ENCODE data around the gene MTFP1. TPM values are rescaled to one million over a fixed set of nuclear protein-coding genes. Genes with fewer than 3 reads are reported as not detected.
"Not testable (repeated sequence)": the region's sequence is repeated elsewhere in the genome, so short reads cannot be mapped to it uniquely, and the experiment has no call there.

Gene MTFP1
- total RNA-seq, 1 experiment from 2014 or later = 46.2 TPM

GRCh38 chr22:30396871-30397655 lies 28.5 kb upstream of the MTFP1 start, which contains the start of gene SEC14L2:
Gene SEC14L2 (plus strand): TSS chr22:30397018. CDS start chr22:30397117, 99 bp downstream.
- Histone ChIP-seq H3K27ac (no peak within 1 kb of the TSS), H3K4me3 (peak within 1 kb of the TSS; percentile 55), H3K9me3 (replicated peaks) (no peaks in the 10 kb centered on the region), H3K36me3 (no peaks in the 10 kb centered on the region), H3K27me3 (replicated peaks) (no peaks in the 10 kb centered on the region), H3K4me1 (replicated peaks) (peaks cover 15% of the 10 kb centered on the region)
- DNase-seq (ENCODE audit: low read depth in 1 of 2, low spot score in 2 of 2) = peak; percentile 52 to 66

- no peak for DNase-seq (ENCODE audit: low read depth in 1 of 2, low spot score in 2 of 2)
- peak overlapping the region; percentile 55 for H3K4me3 ChIP-seq
- no peak overlapping the region for H3K27ac ChIP-seq
- peaks cover under 1% of the 10 kb centered on the region for H3K36me3 ChIP-seq
- no peaks in the 10 kb centered on the region for H3K27me3 ChIP-seq (replicated peaks)
- H3K4me1 ChIP-seq (replicated peaks) = peaks cover 15% of the 10 kb centered on the region
- H3K9me3 ChIP-seq (replicated peaks) = no peaks in the 10 kb centered on the region
Measured at GRCh38 chr22:30397656-30398635, 27.6 kb upstream of the MTFP1 start.

DNA sequence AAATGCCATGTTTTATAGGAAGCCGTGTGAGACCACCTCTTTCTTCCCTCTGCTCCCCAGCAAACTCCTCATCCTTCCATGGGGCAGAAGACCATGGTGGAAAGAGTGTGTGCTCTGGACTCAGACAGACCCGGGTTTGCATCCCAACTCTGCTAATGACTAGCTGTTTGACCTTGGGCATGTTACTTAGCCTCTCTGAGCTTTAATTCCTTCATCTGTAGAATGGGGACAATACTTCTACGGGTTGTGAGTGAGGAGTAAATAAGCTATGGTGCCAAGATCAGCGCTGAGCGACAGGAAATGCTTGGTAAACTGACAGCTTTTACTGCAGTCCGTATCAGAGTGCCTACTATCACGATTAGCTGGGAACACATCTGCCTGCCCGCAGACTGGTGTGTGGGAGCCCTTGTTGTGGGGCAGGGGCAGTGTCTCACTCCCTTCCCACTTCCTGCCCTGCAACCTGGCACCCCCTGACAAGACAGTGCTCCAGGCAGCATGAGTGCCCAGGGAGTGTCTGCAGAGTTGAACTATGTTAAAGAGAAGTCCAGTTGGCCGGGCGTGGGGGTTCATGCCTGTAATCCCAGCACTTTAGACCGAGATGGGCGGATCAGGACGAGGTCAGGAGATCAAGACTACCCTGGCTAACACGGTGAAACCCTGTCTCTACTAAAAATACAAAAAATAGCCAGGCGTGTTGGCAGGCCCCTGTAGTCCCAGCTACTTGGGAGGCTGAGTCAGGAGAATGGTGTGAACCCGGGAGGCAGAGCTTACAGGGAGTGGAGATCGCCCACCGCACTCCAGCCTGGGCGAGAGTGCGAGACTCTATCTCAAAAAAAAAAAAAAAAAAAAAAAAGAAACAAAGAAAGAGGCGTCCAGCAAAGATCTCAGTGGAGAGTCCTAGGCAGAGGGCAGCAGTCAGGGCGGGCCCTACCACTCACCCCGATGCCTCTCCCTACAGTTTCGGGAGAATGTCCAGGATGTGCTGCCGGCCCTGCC lies 26.6 kb upstream of the MTFP1 start:
- no peaks in the 10 kb centered on the region for H3K27me3 ChIP-seq (replicated peaks)

DNA sequence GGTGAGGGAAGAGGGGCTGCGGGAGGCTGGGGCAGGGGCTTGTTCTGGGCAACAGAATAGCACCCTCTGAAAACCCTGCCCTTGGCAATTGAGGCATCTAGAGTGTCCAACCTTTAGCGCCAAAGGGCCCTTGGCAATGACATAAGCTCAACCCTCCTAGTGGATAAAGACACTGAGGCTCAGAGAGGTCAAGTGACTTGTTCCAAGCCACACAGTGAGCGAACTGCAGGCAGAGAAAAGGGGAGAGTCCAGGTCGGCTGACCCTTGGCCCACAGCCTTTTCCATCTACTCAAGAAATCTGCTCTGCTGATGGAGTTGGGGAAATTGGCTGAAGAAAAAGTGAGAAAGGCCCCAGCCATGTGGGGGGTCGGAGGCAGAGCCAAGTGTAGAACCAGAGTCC lies 25.9 kb upstream of the MTFP1 start:
- Histone ChIP-seq H3K4me3 (no peak overlapping the region), H3K36me3 (peaks cover 6% of the 10 kb centered on the region), H3K4me1 (replicated peaks) (peaks cover 15% of the 10 kb centered on the region), H3K27me3 (replicated peaks) (no peaks in the 10 kb centered on the region), H3K9me3 (replicated peaks) (no peaks in the 10 kb centered on the region), H3K27ac (no peak overlapping the region)
- DNase-seq (ENCODE audit: low read depth in 1 of 2, low spot score in 2 of 2) = no peak

More for the DNA sequence above, 26.6 kb upstream of the MTFP1 start:
- Histone ChIP-seq H3K4me1 (replicated peaks) (peaks cover 15% of the 10 kb centered on the region), H3K36me3 (peaks cover 6% of the 10 kb centered on the region), H3K4me3 (no peak overlapping the region), H3K9me3 (replicated peaks) (no peaks in the 10 kb centered on the region), H3K27ac (no peak overlapping the region)
- DNase-seq (ENCODE audit: low read depth in 1 of 2, low spot score in 2 of 2) = no peak

- Histone ChIP-seq H3K36me3 (peaks cover 6% of the 10 kb centered on the region), H3K4me1 (replicated peaks) (peaks cover 15% of the 10 kb centered on the region), H3K4me3 (no peak overlapping the region), H3K27ac (no peak overlapping the region), H3K27me3 (replicated peaks) (no peaks in the 10 kb centered on the region), H3K9me3 (replicated peaks) (no peaks in the 10 kb centered on the region)
- no peak for DNase-seq (ENCODE audit: low read depth in 1 of 2, low spot score in 2 of 2)
Measured at GRCh38 chr22:30400159-30400558, 25.4 kb upstream of the MTFP1 start.

- DNase-seq (ENCODE audit: low read depth in 1 of 2, low spot score in 2 of 2); H3K36me3 ChIP-seq; H3K9me3 ChIP-seq (replicated peaks): not testable (repeated sequence)
Measured at GRCh38 chr22:30401024-30401423, 24.5 kb upstream of the MTFP1 start.

DNA sequence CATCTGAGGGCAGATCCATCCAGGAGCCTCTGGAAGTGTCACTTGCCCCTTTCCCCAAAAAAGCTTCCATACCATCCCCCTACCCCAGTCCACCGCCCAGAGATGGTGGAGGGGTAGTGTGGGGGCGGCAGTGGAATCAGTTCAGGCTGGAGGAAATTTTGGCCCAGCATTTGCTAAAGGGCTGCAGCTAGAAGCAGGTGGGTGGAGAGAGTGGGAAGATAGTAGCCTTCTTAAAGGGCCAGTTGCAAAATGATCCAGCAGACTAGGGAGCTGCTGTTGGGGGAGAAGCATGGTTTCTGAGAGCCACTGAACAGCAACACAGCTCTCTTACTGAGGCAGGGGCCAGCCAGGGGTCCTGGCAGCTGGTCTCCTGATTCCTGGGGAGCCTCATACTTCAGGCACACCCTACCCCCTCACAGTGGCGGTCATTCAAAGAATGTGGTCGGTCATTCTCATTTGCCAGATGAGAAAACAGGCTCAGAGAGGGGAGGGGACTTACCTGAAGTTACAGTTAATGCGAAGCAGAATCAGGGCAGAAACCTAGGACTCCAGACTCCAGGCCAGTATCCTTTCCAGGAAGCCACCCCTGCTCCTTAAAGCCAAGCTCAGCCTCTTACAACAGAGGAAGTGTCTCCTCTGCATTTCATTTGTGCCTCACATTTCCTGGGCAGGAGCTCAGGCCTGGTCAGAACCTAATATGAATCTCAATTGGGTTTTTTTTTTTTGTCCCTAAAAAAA lies 23.4 kb upstream of the MTFP1 start:
- Histone ChIP-seq H3K9me3 (replicated peaks) (no peaks in the 10 kb centered on the region), H3K4me3 (no peak overlapping the region), H3K36me3 (peaks cover 12% of the 10 kb centered on the region), H3K27ac (no peak overlapping the region), H3K4me1 (replicated peaks) (peaks cover 15% of the 10 kb centered on the region), H3K27me3 (replicated peaks) (no peaks in the 10 kb centered on the region)
- DNase-seq (ENCODE audit: low read depth in 1 of 2, low spot score in 2 of 2) = no peak

More at GRCh38 chr22:30401024-30401423, 24.5 kb upstream of the MTFP1 start:
- H3K27me3 ChIP-seq (replicated peaks); H3K4me3 ChIP-seq; H3K27ac ChIP-seq: not testable (repeated sequence)
- peaks cover 15% of the 10 kb centered on the region for H3K4me1 ChIP-seq (replicated peaks)

- not testable (repeated sequence) for DNase-seq (ENCODE audit: low read depth in 1 of 2, low spot score in 2 of 2); H3K9me3 ChIP-seq (replicated peaks); H3K27me3 ChIP-seq (replicated peaks); H3K27ac ChIP-seq; H3K4me3 ChIP-seq
- Histone ChIP-seq H3K4me1 (replicated peaks) (peaks cover 12% of the 10 kb centered on the region), H3K36me3 (peaks cover 15% of the 10 kb centered on the region)
Measured at GRCh38 chr22:30402766-30403104, 22.8 kb upstream of the MTFP1 start.

GRCh38 chr22:30404307-30404706 lies 21.3 kb upstream of the MTFP1 start:
- H3K4me1 ChIP-seq (replicated peaks) = peaks cover 6% of the 10 kb centered on the region; the same call in 1 of the 2 replicates
- H3K27ac ChIP-seq = no peak overlapping the region
- no peaks in the 10 kb centered on the region for H3K27me3 ChIP-seq (replicated peaks)

DNA sequence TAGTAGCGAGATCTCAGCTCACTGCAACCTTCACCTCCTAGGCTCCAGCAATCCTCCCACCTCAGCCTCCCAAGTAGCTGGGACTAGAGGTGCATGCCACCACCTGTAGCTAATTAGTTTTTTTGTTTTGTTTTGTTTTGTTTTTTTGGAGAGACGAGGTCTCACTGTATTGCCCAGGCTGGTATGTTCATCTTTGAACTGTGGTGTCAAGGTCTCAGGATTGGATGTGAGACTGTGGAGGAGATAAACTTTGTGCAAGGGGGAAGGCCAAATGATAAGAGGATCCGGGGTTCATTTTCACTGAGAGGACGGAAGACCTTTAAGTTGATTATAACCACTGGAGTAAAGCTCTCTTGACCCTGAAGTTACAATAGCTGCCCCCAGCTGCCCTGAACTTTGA lies 19.8 kb upstream of the MTFP1 start:
- DNase-seq (ENCODE audit: low read depth in 1 of 2, low spot score in 2 of 2) = no peak
- peaks cover 6% of the 10 kb centered on the region; the same call in 1 of the 2 replicates for H3K4me1 ChIP-seq (replicated peaks)
- no peak overlapping the region for H3K4me3 ChIP-seq
- H3K27ac ChIP-seq = no peak overlapping the region
- no peaks in the 10 kb centered on the region for H3K27me3 ChIP-seq (replicated peaks)
- H3K36me3 ChIP-seq = peaks cover 40% of the 10 kb centered on the region
- H3K9me3 ChIP-seq (replicated peaks) = no peaks in the 10 kb centered on the region

More at GRCh38 chr22:30404307-30404706, 21.3 kb upstream of the MTFP1 start:
- no peaks in the 10 kb centered on the region for H3K9me3 ChIP-seq (replicated peaks)
- DNase-seq (ENCODE audit: low read depth in 1 of 2, low spot score in 2 of 2) = no peak
- peaks cover 25% of the 10 kb centered on the region for H3K36me3 ChIP-seq
- no peak overlapping the region for H3K4me3 ChIP-seq

DNA sequence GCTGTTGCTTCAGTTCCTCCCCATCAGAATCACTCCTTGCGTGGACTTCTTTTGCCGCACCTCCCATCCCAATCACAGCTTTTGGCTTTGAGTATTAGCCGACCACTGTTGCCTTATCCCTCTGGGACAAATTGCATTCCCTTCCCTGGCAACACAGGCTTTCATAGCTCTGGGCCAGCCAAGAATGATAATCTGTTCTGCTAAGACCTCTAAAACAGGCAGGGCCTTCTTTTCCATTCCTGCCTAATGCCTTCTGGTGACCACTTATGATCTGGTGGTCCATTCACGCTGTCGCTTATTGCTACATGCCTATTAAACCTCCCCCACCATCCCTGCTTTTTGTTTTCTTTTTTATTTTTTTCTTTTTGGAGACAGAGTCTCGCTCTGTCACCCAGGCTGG lies 19.2 kb upstream of the MTFP1 start:
- Histone ChIP-seq H3K27me3 (replicated peaks) (no peaks in the 10 kb centered on the region), H3K4me1 (replicated peaks) (peaks cover 6% of the 10 kb centered on the region; the same call in 1 of the 2 replicates), H3K36me3 (peaks cover 46% of the 10 kb centered on the region), H3K27ac (no peak overlapping the region), H3K4me3 (no peak overlapping the region), H3K9me3 (replicated peaks) (no peaks in the 10 kb centered on the region)
- no peak for DNase-seq (ENCODE audit: low read depth in 1 of 2, low spot score in 2 of 2)

- Histone ChIP-seq H3K4me1 (replicated peaks) (peaks cover 6% of the 10 kb centered on the region; the same call in 1 of the 2 replicates), H3K9me3 (replicated peaks) (no peaks in the 10 kb centered on the region), H3K27me3 (replicated peaks) (no peaks in the 10 kb centered on the region), H3K27ac (no peak overlapping the region), H3K4me3 (no peak overlapping the region), H3K36me3 (peaks cover 50% of the 10 kb centered on the region)
- peak in 1 of 2 experiments; percentile 22 for DNase-seq (ENCODE audit: low read depth in 1 of 2, low spot score in 2 of 2)
Measured at GRCh38 chr22:30408388-30409102, 17.0 kb upstream of the MTFP1 start.
